DMS53 (cell line): ENCODE measurements around the gene CNTNAP3B.
"Not testable (repeated sequence)": the region's sequence is repeated elsewhere in the genome, so short reads cannot be mapped to it uniquely, and the experiment has no call there.

Source experiments
- DNase-seq: peaks from one replicate; lab custom pipeline; 2025; lab: John Stamatoyannopoulos, UW

CNTNAP3B gene

DNA sequence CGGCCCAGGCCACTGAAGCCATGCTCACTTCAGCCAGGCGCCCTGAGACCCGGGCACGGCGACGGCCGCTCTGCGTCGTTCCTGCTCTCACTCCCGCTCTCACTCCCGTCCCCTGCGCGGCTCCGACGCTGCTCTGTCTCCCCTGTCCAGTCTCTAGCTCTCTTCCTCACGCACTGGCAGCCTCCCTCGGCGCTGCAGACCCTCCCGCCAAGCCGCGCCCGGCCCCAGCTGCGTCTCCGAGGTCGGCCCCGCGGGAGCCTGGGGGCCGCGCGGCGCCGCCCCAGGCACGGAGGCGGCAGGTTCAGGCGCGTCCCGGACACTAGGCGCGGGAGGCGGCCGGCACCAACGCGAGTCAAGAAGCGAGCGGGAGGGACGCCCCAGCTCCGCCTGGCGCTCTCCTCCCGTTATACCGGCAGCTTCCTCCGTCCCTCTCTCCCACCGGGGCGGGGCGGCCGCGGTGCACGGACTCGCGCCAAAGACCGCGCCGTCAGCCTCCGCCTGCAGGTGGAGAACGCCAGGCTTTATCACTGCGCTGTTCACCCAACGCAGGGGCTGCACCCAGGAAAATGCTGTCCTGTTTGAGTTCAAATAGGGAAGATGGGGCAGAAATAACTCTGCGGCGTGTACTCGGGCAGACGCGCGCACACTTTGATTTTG lies at the start of gene CNTNAP3B:
TSS of gene CNTNAP3B (minus strand) at position 354 of the 657 bp plus-strand sequence. CDS start at position 22, 332 bp downstream.
- peak; percentile 28 for DNase-seq

DNA sequence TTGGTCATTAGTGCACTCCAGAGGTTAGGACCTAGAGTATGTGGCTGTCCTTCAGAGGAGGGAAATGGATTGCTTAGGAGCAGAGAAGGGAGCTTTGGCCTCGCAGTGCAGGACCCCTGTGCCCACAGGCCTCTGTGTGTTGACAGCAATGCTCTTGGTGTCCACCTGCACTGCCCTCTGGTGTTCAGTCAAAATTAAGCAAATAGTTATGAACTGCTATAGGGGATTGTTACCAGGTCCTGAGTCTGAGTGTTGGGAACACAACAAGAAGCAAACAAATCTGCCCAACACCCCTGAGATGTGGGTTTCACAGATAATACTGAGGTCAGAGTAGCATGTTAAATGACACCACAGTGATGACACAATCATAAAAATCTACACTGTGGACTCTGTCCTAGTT lies 31.1 kb upstream of the CNTNAP3B start:
- peak; percentile 31 for DNase-seq

- peak; percentile 15 for DNase-seq
Observed at GRCh38 chr9:42127056-42127841, 2.0 kb downstream of the CNTNAP3B start.

- DNase-seq, result peak; percentile 19
Observed at GRCh38 chr9:42121007-42121406, 8.2 kb downstream of the CNTNAP3B start.

- not testable (repeated sequence) for DNase-seq
Observed at GRCh38 chr9:42095929-42096328, 33.3 kb downstream of the CNTNAP3B start.

DNA sequence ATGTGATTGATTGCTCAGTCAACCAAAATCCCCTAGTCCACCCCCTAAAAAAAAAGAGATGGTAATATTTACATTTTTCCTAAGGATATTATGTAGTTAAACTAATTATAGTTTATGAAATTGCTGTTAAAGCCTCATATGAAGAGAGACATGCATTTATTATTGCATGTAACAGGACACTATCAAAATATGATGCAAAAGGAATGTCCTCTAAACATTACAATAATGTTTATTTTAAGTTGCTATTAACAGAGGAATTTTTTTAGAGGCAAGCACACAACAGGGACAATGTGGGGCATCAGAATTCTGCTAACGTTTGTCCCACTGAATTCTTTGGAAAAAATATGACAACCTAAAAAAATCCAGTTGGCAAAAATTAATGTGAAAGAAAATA lies 44.7 kb downstream of the CNTNAP3B start:
- DNase-seq, result not testable (repeated sequence)

DNA sequence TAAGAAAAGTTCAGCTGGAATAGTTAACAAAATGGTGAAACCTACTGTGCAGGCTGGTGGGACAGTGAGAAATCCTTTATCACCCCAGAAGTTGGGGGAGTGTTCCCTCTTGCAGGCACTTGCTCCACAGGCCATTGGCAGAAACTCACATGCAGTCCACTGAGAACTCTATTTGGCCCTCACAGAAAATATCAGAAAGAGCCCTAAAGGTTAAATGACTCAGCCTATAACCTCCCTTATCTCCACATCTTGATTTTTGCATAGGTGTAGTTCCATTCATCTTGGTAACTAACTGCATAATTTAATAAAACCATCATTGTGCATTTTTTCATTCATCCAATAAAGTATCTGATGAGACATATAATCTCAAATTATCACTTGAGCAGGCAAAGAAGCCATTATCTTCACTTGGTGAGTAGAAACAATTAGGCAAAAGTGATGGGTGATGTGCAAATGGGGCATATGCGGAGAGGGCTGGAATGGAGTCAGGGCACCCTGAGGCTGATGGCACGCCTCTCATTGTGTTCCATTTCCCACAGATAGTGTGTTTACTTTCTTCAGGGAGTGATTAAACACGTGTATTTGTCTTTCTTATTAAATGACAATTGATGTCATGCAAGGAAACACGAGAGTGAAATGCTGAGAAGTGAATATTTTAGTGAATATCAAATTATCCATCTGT lies 45.2 kb downstream of the CNTNAP3B start:
- DNase-seq, result not testable (repeated sequence)

DNA sequence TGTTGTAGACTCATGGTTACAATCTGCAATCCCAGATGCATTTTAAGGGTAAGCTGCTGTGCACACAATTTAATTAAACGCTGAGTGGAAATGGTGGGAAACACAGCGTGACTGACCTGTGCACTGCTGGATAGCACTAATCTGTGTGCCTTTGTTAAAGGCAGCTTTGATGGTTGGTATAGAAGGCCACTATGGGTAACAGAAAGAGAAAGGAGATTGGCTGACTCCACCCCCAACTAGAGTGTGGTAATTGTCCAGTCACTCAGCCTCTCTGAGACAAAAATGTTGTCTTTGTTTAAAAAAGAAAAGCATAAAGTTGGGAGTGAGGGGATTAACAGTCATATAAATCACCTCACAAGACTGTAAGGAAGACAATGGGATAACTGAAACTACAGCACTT lies 48.9 kb downstream of the CNTNAP3B start:
- not testable (repeated sequence) for DNase-seq

DNA sequence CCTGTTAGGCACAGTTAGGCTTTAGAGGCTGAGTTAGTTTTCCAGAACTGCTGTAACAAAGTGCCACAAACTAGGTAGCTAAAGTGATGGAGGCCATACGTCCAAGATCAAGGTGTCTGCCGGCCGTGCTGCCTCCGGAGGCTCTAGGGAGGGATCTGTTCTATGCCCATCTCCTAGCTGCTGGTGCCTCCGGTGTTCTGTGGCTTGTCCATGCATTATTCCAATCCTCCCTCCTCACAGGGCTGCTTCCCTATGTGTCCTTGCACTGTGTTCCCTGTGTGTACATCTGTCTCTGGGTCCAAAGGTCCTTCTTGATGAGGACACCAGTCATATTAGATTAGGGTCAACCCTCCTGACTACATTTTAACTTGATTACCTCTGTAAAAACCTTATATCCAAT lies 54.4 kb downstream of the CNTNAP3B start:
- not testable (repeated sequence) for DNase-seq

DNA sequence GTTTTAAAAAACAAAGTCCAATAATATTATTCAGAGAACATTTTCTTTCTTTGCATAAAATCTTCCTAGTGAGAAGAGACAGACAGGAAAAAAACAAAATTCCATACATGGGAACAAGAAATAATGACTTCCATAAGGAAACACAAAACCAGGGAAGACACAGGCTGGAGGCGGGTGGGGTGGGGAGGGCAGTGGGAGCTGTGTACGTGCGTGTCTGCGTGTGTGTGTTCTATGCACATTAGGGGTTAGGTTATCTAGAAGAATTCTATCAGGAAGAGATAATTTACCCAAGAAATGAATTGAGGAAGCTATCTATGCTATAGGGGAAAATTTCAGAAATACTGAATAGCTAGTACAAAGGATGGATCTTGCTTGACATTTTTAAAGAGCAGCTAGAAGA lies 58.2 kb downstream of the CNTNAP3B start:
- not testable (repeated sequence) for DNase-seq

- DNase-seq, result not testable (repeated sequence)
Observed at GRCh38 chr9:42070035-42070799, 59.0 kb downstream of the CNTNAP3B start.

- DNase-seq, result not testable (repeated sequence)
Observed at GRCh38 chr9:42053874-42054273, 75.4 kb downstream of the CNTNAP3B start.

DNA sequence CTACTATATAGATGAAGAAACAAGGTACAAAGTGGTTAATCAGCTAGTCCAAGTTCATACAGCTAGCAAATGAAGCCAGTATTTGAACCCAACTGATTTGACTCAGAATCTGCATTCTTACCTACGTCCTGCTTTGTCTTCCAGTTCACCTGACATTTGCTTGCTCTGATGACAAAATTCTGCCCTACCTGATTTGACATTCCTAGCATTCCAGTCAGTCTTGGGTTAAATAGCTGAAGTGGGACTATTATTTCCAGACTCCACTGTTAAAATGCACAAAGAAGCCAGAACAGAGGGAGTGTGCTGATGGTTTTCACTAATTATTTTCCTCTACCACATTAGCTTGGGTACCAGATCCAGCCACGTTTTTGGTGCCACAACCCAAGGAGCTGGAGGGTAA lies 78.5 kb downstream of the CNTNAP3B start:
- not testable (repeated sequence) for DNase-seq

DNA sequence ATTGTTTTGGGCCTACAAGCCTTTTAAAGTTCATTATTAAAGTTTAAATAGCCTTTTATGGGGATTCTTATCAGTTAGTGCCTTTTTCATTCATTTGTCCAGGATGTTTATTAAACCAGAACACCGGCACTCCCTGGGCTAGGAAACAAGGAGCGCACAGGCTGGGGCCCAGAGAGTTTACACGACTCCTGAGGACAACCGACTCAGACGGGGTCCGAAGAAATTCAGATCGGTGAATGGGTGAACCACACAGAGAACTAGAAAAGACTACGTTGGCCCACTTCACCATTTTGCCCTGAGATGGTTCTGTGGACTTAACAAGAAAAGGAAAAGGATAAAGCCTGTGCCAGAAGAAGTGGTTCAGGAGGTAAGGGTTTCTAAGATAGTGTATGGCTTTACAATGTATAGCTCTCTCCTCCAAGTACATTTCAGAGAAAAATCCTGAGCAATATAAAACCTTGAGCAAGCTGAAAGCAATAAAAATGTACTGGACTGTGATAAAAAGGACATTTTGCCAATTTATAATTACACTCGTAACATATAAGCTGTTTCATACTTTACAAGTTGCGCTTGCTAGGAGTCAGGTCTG lies 84.7 kb downstream of the CNTNAP3B start:
- DNase-seq, result not testable (repeated sequence)

DNA sequence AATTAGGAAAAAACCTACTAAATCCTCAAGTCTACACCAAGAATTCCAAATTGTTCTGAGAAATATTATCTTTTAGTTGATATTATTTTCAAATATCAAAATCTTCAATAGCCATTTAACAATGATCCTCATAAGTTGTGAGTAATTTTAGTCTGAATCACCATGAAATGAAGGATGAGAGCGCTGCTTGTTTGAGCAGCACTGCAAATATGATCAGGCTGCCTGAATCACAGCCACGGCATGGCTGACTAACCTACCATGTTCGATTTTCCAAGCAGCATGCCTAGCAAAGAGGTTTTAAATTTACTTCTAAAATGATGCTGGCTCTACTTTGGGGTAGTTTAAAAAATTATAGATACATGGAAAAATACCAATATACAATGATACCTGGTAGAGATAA lies 95.7 kb downstream of the CNTNAP3B start:
- DNase-seq, result not testable (repeated sequence)

DNA sequence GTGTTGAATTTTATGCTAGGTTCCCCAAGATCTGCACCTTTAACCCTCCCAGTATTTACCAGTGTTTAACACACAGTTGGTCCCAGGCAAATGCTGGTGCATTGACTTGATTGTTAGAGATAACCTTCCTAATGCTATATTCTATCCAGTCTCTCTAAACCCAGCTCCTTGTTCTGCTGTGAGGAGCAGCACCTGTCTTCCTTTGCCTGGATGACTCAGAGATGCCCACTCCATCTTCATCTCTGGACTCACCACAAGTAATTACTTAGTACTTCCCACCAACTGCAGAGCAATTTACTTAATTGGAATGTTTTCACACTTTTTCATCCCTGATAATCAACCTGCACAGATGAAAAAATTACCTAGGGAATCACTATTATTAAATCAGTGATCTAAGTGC lies 108.6 kb downstream of the CNTNAP3B start:
- not testable (repeated sequence) for DNase-seq

- DNase-seq, result not testable (repeated sequence)
Observed at GRCh38 chr9:42018220-42018922, 110.9 kb downstream of the CNTNAP3B start.

DNA sequence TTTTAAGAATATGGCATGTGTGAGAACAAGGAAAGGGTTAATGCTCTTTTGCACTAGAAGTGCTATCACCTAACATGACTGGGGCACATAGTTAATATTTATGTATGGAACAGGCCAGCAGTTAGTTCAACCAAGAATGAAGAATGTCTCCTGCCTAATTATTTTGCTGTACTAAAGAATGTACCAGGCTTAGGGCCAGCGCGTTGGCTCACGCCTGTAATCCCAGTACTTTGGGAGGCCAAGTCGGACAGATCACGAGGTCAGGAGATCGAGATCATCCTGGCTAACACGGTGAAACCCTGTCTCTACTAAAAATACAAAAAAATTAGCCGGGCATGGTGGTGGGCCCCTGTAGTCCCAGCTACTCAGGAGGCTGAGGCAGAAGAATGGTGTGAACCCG lies 114.9 kb downstream of the CNTNAP3B start:
- not testable (repeated sequence) for DNase-seq

DNA sequence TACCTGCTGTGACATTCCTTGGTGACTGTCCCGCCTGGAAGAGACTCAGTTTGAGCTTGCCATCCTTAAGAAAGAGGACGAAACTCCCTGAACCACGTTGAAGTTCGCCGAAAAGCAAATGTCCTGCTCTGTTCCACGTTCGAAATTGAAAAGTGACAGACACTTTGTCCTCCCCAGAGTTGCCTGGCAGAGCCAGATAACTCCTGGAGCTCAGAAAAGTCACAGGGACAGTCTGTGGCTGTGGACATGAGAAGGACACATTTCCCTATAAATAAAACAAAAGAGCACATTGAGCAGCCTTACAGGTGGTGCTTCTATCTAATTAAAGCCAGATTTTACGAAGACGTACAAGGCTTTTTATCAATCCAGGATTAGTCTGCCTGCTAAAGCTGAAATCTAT lies 137.6 kb downstream of the CNTNAP3B start:
- not testable (repeated sequence) for DNase-seq

GRCh38 chr9:41980271-41980670 lies 149.0 kb downstream of the CNTNAP3B start:
- not testable (repeated sequence) for DNase-seq
